ENCODE measurements around the gene KCNA3. TPM values are rescaled to one million over a fixed set of nuclear protein-coding genes. Genes with fewer than 3 reads are reported as not detected.
"Not testable (repeated sequence)": the region's sequence is repeated elsewhere in the genome, so short reads cannot be mapped to it uniquely, and the experiment has no call there.

Gene KCNA3
- total RNA-seq, 1 donor from 2014 or later = 0.30 TPM

DNA sequence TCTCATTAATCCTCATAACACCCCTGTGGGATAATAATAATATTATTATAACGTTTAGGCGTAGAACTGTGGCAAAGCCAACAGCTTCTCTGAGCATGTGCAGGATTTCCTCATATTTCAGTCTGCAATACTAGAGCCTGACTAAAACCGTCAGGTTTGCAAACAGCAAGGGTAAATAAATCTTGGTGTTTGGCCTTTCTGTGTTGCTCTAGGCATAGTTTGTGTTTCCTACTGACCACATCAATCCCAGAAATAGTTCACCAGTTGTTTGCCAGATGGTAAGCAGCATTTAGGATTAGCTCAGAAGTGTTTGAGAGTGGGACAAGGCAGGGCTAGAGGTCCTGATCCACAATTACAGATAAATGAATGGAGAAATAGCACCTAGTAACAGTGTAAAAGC lies 2.8 kb upstream of the KCNA3 start:
- DNase-seq = no peak

DNA sequence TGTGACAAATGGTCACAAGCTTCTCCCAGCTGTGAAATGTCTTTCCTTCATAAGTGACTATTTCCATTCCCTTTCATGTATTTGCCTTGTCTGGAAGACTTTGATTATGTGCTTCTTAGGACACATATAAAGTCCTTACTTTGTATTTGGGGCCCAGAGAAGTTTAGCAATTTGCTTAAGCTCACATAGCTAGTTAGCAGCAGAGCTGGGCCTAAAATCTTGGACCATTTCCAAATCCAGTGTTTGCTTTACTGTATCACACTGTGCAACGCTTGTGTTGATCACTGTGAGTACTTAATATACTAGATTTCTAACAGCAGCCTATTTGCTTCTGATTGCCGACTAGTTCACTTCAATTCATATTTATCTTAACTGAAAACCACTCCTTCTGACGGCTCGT lies 2.2 kb upstream of the KCNA3 start:
- no peak for DNase-seq

DNA sequence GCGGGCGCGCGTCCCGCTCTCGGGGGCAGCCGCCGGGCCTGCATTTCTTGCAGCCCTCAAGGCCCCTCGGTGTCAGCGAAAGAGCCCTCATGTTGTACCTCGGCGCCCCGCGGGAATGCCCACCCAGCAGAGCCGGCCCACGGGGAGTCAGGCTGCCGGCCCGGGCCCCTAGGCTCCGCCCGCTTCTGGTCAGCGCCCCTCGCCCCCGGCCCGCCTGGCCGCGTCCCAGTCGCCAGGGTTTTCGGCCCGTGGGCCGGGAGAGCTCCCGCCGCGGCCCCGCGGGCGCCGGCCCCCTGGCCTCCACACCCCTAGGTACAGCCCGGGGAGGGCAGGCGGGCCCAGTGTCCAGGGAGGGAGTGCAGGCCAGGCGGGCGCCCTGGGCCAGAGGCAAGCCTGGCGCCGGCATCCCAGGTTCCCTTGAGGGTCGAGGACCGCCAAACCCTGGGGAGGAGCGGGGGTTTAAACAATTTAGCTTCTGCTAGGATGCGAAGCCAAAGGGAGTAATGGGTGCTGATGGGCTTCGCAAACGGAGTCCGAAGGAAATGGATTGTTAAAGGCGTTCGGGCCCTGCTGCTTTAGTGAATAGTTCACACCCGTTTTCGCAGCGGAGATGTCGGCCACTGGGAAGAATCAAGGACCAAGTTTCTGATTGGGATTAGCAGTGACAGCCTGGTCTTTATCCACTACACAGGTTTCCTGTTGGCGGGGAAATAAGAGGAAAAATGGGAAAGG lies 486 bp upstream of the KCNA3 start:
- DNase-seq = no peak

DNA sequence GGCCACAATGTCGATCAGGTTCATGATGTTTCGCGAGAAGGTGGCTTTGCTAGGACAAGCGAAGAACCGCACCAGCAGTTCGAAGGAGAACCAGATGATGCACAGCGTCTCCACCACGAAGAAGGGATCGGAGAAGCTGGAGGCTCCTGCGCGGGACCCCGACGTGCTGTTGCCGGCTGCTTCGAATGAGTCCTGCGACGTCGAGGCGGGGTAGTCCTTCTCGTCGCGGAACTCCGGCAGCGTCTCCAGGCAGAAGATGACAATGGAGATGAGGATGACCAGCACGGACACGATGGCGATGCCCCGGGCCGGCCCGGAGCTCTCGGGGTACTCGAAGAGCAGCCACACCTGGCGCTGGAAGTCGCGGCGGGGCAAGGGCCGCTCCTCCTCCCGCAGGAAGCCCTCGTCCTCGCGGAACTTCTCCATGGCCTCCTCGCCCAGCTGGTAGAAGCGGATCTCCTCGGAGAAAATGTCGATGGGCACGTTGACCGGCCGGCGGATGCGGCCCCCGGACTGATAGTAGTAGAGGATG lies 869 bp downstream of the KCNA3 start:
- no peak for DNase-seq

DNA sequence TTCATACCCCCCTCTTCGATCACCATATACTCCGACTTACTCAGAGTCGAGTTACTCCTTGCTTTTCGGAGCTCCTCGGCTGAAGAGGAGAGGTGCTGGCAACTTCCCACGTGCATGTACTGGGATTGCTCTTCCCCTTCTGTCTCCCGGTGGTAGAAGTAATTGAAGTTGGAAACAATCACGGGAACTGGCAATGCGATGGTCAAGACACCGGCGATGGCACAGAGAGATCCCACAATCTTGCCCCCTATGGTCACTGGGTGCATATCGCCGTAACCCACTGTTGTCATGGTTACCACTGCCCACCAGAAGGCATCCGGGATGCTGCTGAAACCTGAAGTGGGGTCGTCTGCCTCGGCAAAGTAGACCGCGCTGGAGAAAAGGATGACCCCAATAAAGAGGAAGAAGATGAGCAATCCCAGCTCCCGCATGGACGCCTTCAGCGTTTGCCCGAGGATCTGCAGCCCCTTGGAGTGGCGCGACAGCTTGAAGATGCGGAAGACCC lies 1.5 kb downstream of the KCNA3 start:
- no peak for DNase-seq

DNA sequence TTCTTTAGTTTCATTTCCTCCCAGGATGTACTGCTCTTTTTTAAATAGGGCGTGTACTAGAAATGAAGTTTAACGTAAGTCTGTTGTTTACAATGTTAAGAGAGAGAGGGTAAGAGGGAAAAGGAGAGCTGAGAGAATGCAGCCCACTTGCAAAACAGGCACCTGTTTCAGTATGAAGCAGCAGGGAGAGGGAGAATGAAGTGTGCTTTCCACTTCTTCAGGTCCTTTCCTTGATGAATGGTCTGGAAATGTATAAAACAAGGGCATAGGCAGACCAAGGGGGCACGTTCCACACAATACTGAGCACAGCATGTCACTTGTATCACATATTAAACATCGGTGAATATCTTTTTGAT lies 2.0 kb downstream of the KCNA3 start:
- no peak for DNase-seq

DNA sequence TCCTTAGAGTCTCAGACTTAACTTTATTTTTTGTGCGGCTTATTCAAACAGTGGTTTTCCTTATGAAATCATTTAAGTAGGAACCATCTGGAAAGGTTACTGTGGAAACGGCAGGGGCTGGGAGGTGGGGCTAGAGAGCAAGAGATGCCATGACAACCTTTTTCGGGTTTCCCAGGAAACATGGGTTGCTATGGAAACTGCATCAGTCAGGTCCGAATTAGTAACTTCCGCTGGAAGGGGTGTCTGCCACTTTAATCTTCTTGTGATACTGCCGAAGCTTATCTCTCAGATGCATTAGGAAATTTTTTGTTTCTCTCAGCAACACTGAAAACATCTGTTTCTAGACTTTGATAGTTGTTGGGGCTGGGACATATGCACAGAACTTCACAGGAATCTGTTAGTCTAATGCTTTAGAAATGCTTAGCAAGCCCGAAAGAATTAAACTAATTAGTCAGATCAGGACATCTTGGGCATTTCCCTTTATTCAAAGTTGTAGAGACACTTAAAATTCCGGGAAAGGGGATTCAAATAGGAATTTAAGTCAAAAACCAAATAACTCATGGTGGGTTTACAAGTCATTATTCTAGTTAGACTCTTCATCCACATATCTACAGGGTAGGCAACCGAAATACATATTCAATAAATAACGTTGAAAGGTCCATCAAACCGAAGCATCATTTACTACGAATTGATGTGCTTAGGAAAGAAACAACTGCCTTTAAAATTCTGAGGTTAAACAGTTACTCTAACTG lies 2.6 kb downstream of the KCNA3 start:
- peak; percentile 15 for DNase-seq

DNA sequence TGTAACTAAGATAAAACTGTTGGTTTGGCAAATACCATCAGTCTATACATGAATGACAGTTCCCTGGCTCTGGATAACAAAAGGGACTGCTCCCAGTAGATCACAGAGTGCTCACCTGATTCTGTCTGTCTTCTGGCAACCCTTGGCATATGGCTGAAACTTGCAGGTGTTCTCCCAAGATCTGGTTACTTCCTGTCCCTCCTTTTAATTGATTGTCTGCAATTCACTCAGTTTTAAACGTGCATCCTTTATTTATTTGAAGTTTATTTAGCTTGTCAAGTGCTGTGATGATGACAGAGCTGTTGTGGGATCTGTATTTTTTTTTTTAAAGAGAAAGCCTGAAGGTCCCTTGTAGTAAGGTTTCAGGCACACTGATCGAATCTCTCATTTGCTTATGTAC lies 3.4 kb downstream of the KCNA3 start:
- DNase-seq = no peak

DNA sequence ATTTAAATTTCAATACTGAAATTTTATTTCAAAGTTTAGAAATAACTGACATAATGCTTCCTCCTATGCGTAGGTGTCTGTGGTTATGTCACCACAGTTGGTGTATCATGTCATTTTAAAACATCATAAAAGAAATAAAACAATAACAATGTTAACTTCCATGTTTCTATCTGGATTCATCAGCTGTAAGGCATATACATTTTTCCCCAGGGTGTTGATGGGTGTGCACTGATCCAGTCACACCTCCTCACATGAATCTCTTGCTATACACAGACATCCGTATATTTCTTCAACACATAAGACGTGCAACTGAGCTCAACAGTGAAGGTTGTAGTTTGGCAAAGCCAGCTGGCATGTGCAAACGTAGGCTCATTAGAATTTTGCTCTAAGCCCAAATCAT lies 6.2 kb downstream of the KCNA3 start:
- DNase-seq = no peak

DNA sequence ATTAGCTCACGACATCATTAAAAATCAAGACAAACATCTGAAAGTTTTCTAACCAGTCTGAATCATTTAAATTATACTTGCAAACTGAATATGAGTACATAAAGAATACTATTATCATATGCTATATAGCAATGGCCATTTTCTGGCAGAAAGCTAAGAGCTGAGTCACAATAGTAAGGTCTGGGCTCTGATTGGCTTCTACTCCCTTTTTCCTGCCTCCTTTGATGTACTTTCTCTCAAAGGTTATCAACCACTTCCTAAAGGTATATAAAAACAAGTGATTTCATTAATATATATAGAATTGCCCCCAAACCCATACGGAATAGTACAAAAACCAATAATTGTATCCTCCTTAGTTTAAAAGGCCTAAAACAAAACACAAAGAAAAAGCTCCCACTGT lies 7.0 kb downstream of the KCNA3 start:
- no peak for DNase-seq

DNA sequence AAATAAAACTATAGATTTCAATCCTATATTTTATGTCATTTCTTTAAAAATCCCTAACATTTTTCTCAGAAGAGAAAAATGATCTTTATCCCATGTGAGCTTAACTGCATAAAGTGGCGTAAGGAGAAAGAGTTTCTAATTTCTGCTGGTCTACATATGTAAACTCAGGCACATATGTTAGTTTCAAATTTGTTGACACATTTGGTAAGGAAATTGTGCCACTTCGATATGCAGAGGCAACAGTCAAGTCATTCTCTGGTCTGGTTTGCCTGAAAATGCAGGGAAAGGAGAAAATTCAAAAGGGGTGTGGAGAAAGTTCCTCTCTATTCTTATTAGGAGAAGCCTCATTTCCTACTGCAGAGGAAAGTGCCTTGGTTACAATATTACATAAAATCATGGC lies 11.5 kb downstream of the KCNA3 start:
- no peak for DNase-seq

DNA sequence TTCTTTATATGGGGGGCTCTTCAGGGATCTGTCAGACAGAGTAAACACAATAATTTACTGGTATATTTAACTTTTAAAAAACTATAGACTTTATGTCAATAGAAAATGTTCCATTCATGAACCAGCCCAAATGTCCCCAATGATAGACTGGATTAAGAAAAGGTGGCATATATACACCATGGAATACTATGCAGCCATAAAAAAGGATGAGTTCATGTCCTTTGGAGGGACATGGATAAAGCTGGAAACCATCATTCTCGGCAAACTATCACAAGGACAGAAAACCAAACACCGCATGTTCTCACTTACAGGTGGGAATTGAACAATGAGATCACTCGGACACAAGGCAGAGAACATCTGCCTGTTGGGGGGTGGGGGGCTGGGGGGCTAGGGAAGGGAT lies 15.2 kb downstream of the KCNA3 start:
- DNase-seq = not testable (repeated sequence)

DNA sequence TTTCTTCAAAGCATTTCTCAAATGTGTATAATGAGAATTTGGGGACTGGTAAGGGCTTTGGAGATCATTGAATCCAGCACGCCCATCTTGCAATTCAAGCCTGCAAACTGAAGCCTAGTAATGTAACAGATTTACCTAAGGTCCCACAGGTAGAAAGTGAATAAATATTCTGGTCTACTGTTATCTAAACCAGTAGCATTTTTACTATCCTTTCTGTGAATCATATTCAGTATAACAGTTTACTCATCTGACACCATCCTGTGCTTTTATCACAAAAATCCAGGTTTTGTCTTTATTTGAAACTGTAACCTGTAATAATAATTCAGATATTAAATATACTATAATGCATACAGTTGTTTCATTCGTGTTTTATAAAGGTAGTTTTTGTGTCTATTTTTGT lies 17.4 kb downstream of the KCNA3 start:
- no peak for DNase-seq

DNA sequence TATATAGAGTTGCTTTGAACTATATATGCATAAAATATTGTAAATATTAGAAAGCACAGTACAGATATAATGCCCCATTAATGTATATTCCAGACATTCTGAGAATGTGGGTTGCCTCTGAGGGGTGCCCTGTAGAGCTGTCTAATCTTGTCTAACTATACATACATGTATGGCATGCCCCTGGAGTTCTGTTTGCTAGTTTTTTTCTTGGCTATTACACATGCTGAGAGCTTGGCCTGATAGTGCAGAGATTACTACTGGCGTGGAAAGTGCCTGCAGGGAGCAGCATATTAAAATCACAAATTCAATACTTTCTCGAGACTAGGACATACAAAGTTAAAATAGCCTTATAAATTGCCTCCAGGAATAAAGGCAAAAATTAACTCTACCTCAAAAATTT lies 24.1 kb downstream of the KCNA3 start:
- DNase-seq = no peak

DNA sequence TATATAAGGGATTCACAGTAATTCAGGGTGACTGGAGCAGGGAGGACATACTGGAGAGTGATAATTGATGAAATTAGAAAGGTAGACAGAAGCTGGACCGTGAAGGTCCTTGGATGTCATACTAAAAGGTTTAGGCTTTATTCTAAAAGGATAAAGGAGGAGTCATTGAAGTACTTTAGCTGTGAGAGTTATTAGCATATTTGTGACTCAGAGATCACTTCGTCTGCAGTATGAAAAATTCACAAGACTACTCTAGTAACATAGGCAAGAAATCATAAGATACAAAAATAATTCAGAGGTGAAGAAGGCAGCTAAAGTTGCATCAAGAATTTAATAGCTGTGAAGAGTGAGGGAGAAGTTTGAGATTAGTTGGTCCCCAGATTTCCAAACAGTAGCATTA lies 26.3 kb downstream of the KCNA3 start:
- DNase-seq = no peak

DNA sequence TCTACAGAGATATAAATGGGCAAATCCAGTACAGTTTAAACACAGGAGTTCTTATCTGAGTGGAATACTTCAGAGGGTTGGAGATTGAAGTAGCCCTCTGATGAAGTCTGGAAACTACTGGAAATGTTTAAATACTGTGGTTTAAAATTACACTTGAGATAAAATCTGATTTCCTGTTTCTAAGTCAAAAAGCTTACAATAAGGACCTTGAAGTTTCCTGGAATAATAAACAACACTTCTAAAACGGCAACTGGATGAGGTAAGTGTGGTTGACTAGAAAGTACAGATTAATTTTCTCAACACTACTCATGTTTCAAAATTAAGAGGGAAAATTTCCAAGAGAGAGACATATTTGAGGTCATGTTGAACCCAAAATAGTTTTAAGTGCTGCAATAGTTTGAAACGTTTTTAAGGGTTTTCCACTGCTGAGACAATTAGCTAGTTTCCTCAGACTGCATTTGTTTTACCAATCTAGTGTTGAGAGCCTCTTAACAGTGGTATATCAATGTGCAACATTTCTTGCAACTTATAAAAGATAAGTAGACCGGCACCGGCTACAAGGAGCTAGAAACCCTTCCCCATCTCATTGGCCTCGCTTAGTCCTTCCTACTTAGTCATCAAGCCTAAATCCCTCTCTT lies 27.4 kb downstream of the KCNA3 start:
- DNase-seq = no peak

DNA sequence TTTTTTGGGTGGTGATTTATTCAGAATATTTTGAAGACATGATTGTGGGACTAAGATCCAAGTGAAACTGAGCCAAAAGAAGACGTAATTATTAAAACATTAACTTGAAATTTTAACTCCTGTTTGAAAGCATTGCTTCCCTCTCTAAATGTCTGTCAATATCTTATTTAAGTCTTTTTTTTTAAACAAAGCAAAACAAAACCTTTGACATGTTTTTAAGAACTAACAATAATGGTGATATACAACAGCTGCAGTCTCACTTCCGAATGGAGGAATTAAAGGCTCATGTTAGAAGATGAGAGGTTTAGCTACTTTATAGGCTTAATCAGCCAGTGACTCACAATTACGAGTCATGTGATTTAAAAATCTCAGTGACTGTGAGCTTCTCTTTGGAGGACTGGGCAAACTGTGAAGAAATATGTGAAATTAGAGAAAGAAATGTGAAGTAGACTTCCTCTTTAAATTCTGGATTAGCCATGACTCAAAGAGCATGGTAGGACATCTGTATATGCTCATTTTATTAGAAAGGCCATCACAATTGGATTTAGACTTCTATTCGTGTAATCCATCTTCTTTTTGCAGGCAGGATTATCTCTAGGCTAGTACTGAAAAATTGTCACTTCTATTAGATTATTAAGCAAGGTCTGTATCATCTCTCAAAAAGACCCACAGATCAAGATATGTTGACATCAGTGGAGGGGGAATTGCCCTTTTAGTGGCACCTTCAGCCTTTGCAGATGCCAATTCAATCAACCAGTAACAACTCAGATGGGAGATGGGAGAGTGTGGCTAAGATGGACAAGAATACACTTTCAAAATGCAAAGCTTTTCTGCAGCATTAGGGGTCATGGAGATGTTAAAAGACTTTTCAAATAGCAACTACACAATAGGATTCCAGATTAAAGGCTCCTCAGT lies 28.7 kb downstream of the KCNA3 start:
- no peak for DNase-seq

DNA sequence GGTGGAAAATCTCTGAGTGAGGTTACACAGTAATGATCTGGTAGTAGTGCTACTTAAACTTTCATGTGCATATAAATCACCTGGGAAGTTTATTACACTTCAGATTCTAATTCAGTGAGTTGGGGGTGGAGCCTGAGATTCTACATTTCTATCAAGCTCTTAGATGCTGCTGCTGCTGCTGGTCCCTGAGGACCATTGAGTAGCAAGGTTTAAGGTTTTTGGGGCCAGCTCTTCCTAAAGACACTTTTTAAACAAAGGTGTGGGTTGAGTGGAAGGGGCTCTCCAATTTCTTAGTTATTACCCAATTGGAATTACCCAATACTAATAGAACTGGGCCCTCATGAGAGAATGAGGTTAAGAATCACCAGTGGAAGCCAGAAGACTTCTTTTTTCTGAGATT lies 29.5 kb downstream of the KCNA3 start:
- DNase-seq = no peak

DNA sequence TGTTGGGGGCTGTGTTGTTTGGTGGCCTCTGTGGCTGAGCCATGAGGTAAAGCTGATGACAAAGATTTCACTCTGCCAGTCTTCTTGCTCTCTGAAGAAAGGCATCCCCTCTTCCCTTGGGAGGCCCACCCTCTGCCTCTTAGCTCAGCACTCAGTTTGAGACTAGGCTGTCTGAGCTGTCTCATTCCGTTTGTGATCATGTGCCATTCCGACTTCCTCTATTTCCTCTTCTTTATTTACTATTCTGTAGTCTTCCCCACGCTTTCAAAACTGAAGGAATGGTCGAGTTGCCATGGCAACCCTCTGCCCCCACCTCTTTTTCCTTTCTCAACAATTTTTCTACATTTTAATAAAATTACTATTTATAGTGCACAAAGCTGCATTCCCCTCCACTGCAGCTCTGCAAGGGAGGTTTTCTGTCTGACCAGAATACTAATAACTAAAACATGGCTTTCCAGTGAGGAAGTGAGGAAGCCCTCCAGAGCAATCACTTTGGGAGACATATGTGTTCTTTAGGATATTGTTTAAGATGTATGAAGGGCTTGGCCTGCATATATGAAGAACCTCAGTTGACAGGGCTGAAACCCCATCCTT lies 30.8 kb downstream of the KCNA3 start:
- DNase-seq = no peak

DNA sequence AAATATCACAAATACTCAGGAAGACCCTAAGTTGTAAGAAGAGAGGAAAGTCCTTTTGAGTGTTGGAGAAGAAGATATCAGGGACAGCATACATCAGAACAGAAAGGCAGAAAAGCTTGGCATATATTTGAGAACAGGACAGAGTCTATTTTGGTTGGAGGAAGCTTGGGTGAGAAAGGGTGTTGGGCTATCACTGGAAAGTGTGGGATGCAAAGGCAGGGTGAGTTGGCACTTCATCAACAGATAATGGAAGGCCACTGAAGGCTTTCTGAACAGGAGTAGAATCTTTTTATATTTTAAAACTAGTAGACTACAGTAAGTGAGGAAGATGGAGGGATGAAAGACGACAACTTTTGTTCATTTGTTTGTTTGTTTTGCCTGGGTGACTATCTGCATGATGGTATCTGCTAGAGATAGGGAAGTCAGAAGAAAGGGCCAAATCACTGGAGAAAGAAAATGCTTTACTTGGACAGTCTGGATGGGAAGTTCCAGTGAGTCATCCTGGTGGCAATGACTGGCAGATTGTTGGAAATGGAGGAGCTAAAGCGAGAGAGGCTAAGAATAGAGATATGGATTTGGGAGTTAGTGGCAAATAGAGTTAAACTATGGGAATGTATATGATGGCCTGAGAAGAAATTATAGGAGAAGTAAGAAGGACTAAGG lies 34.9 kb downstream of the KCNA3 start:
- DNase-seq = no peak

DNA sequence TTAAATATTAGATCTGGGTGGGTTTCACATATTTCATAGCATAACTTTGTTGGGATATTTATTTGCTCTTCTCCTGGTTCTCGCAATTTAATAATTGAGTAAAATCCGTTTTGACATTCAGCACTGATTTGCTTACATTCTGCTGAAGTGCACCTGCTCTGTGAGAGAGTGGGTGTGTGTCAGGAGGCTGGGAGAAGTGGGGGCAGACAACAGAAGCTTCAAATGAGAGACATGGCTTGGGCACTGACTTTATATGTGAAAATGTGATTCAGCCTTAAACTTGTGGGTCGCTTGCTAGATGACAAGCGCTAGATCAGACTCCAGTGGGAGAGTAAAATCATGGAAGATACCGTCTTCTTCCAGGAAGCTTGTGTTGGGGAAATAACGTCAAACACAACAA lies 36.2 kb downstream of the KCNA3 start:
- DNase-seq = no peak
